SK-N-SH (cell line): ENCODE results near the gene CDH26. TPM values are rescaled to one million over a fixed set of nuclear protein-coding genes. Genes with fewer than 3 reads are reported as not detected.

Experiments
- CTCF ChIA-PET: fragments of 300-600, 350-600 bp; formaldehyde crosslinking; extraction: SDS; loops from one replicate; lab custom pipeline; 2021; lab: Yijun Ruan, JAX
- POLR2A ChIA-PET: fragments of 350-600 bp; sonication (Branson Sonifier 250); formaldehyde crosslinking; extraction: SDS; loops from one replicate; lab custom pipeline; 2020; ENCODE audit warnings: antibody characterized with exemption, inconsistent platforms; lab: Yijun Ruan, JAX
- DNase-seq: peaks from one replicate; pipeline ENCODE4 v3.0.0; 2012
- H2AFZ ChIP-seq: fragments of 200-600 bp; sonication (generic); 2 replicates; pipeline ENCODE4 v1.8.1; 2016; ENCODE audit warnings: antibody characterized with exemption, mild to moderate bottlenecking, low read depth
- H3F3A ChIP-seq: fragments of 200-600 bp; sonication (generic); replicated peaks from 2 replicates; pipeline ENCODE3; 2016; ENCODE audit warnings: antibody characterized with exemption, mild to moderate bottlenecking; ENCODE audit not compliant: insufficient read depth
- H3K27ac ChIP-seq, 2 experiments: fragments of 200-500 bp in 1 of 2; fragments of 200-600 bp in 1 of 2; sonication (Bioruptor generic) in 1 of 2; sonication (generic), shearing (Covaris generic) in 1 of 2; 2 replicates each; pipeline versions ENCODE4 v1.5.1 to v1.6.1; 2014 to 2016; ENCODE audit warnings: low read depth in 2 of 2, inconsistent platforms in 1 of 2, low read length in 1 of 2, mild to moderate bottlenecking in 1 of 2, mixed read lengths in 1 of 2
- H3K27me3 ChIP-seq: fragments of 200-600 bp; sonication (generic), shearing (Covaris generic); 2 replicates; pipeline ENCODE4 v1.6.1; 2016; ENCODE audit warnings: mixed run types; ENCODE audit not compliant: insufficient read depth
- H3K36me3 ChIP-seq, 2 experiments: fragments of 200-500 bp in 1 of 2; fragments of 200-600 bp in 1 of 2; sonication (Bioruptor generic) in 1 of 2; sonication (generic) in 1 of 2; replicated peaks in 1 of 2; 2 replicates each; pipeline versions ENCODE3 to v1.5.1; 2014 to 2016; ENCODE audit warnings: low read length in 1 of 2, mild to moderate bottlenecking in 1 of 2; ENCODE audit not compliant: insufficient read depth in 2 of 2, control insufficient read depth in 1 of 2
- H3K4me1 ChIP-seq, 2 experiments: fragments of 200-500 bp in 1 of 2; fragments of 200-600 bp in 1 of 2; sonication (Bioruptor generic) in 1 of 2; sonication (generic), shearing (Covaris generic) in 1 of 2; 2 replicates each; pipeline versions ENCODE4 v1.5.1 to v1.6.1; 2014 to 2016; ENCODE audit warnings: low read depth in 1 of 2, low read length in 1 of 2, mixed run types in 1 of 2; ENCODE audit not compliant: insufficient read depth in 2 of 2, control insufficient read depth in 1 of 2
- H3K4me2 ChIP-seq: fragments of 200-600 bp; sonication (generic), shearing (Covaris generic); 2 replicates; pipeline ENCODE4 v1.6.1; 2017; ENCODE audit warnings: mixed run types
- H3K4me3 ChIP-seq, 2 experiments: fragments of 200-500 bp in 1 of 2; fragments of 200-600 bp in 1 of 2; sonication (Bioruptor generic) in 1 of 2; sonication (generic), shearing (Covaris generic) in 1 of 2; 2 replicates each; pipeline versions ENCODE4 v1.5.1 to v1.8.1; 2014 to 2016; ENCODE audit warnings: low read depth in 2 of 2, inconsistent platforms in 1 of 2, low read length in 1 of 2, mild to moderate bottlenecking in 1 of 2, mixed read lengths in 1 of 2, moderate library complexity in 1 of 2
- H3K79me2 ChIP-seq: fragments of 200-600 bp; sonication (generic); 2 replicates; pipeline ENCODE4 v1.8.1; 2017; ENCODE audit warnings: mild to moderate bottlenecking; ENCODE audit not compliant: insufficient read depth
- H3K9ac ChIP-seq: fragments of 200-600 bp; sonication (generic); 2 replicates; pipeline ENCODE4 v1.6.1; 2017; ENCODE audit warnings: mixed run types
- H3K9me2 ChIP-seq: fragments of 200-600 bp; sonication (generic); 2 replicates; pipeline ENCODE4 v1.6.1; 2017; ENCODE audit warnings: mixed run types
- H3K9me3 ChIP-seq: fragments of 200-600 bp; sonication (generic); 2 replicates; pipeline ENCODE4 v1.6.1; 2017; ENCODE audit warnings: mixed run types, mild to moderate bottlenecking, moderate library complexity
- H4K20me1 ChIP-seq: fragments of 200-600 bp; sonication (generic); 2 replicates; pipeline ENCODE4 v1.6.1; 2017; ENCODE audit warnings: mild to moderate bottlenecking, mixed run types; ENCODE audit not compliant: insufficient read depth
- CHD2 ChIP-seq: fragments of 150-350 bp; IDR thresholded peaks from 2 replicates; pipeline ENCODE4 v1.6.1; 2018; ENCODE audit warnings: low read length; ENCODE audit not compliant: partially characterized antibody
- EP300 ChIP-seq, 2 experiments: IDR thresholded peaks; 2 replicates each; pipeline versions ENCODE4 v1.4.0 to v1.6.1; 2012; ENCODE audit warnings: borderline replicate concordance in 1 of 2, low read depth in 1 of 2, low read length in 1 of 2
- EZH2phosphoT487 ChIP-seq: fragments of 200-600 bp; sonication (generic); IDR thresholded peaks from 2 replicates; pipeline ENCODE4 v1.6.1; 2017; ENCODE audit warnings: low read depth, mixed run types, mild to moderate bottlenecking, antibody characterized with exemption, moderate library complexity, borderline replicate concordance
- FOSL2 ChIP-seq: IDR thresholded peaks from 2 replicates; pipeline ENCODE4 v1.4.0; 2012; ENCODE audit warnings: low read depth, mild to moderate bottlenecking, moderate library complexity, borderline replicate concordance
- GATA2 ChIP-seq: sonication (generic); formaldehyde crosslinking; IDR thresholded peaks from 2 replicates; pipeline ENCODE4 v1.5.0; 2020; ENCODE audit warnings: mild to moderate bottlenecking, missing genetic modification reagents
- NRF1 ChIP-seq: IDR thresholded peaks from 2 replicates; pipeline ENCODE4 v1.6.1; 2012; ENCODE audit warnings: low read depth, mild to moderate bottlenecking, low read length
- POLR2AphosphoS5 ChIP-seq: IDR thresholded peaks from 2 replicates; pipeline ENCODE4 v1.6.1; 2012; ENCODE audit warnings: low read depth, low read length
- RAD21 ChIP-seq: IDR thresholded peaks from 2 replicates; pipeline ENCODE4 v1.6.1; 2012; ENCODE audit warnings: mild to moderate bottlenecking, low read length
- SMC3 ChIP-seq: IDR thresholded peaks from 2 replicates; pipeline ENCODE4 v1.6.1; 2012; ENCODE audit warnings: low read depth, low read length, improper control_type of control experiment
- TCF12 ChIP-seq: IDR thresholded peaks from 2 replicates; pipeline ENCODE4 v1.4.0; 2012
- TEAD4 ChIP-seq: IDR thresholded peaks from 2 replicates; pipeline ENCODE4 v1.4.0; 2012; ENCODE audit warnings: mild to moderate bottlenecking, borderline replicate concordance; ENCODE audit not compliant: insufficient read depth
- ZBTB33 ChIP-seq: IDR thresholded peaks from 2 replicates; pipeline ENCODE4 v1.4.0; 2012; ENCODE audit warnings: low read depth, borderline replicate concordance
- WGBS: methylation state at CpG from one replicate; pipeline ENCODE4 v1.1.6; 2017; ENCODE audit warnings: low lambda C conversion rate; 5-methylcytosine and 5-hydroxymethylcytosine counted together
- polyA plus RNA-seq, 3 experiments: library from polyadenylated mRNA; depleted of rRNA; stranded (reverse); fragments of >200 nt; gene quantifications; 2 replicates each; pipeline ENCODE4 v1.2.3, GENCODE V29; 2012
- TF ChIP-seq, protein P1 (sequence below): IDR thresholded peaks from 2 replicates; pipeline ENCODE4 v1.6.1; 2012; ENCODE audit warnings: mild to moderate bottlenecking, low read depth, low read length, moderate library complexity

Gene CDH26
- polyA plus RNA-seq, 1 of the 3 experiments (the other 2 are of a cell fraction) = 0.13 TPM

DNA sequence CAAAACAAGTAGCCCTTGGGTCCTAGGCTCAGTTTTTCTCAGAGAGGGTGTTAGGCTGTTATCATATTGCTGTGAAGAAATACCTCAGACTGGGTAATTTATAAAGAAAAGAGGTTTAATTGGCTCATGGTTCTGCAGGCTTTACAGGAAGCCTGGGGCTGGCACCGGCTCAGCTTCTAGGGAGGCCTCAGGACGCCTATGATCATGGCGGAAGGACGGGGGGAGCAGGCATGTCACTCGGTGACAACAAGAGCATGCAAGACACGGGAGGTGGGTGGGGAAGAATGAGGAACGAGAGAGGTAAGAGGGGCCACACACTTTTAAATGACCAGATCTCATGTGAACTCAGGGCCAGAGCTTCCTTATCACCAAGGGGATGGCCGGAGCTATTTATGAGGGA is 26.9 kb downstream of the CDH26 start:
- WGBS = 63% methylated on average over 8 of the region's 8 CpGs
- CTCF ChIA-PET = interaction anchor here (1.0 to 1.1 kb wide), 3 partner anchors 13 to 30 kb away, joined by 3 read pairs; no protein-coding TSS in a partner anchor
- TF ChIP-seq RAD21 (no peak), EP300 (IDR thresholded peaks at IDR 0.05; ENCODE audit: borderline replicate concordance in 1 of 2, low read depth in 1 of 2, low read length in 1 of 2) (no peak), POLR2AphosphoS5 (no peak), CHD2 (no peak), NRF1 (no peak), FOSL2 (no peak), ZBTB33 (no peak), SMC3 (no peak), EZH2phosphoT487 (no peak), TCF12 (no peak), GATA2 (CRISPR knock-in tag) (no peak), TEAD4 (no peak)
- TF ChIP-seq, protein P1, sequence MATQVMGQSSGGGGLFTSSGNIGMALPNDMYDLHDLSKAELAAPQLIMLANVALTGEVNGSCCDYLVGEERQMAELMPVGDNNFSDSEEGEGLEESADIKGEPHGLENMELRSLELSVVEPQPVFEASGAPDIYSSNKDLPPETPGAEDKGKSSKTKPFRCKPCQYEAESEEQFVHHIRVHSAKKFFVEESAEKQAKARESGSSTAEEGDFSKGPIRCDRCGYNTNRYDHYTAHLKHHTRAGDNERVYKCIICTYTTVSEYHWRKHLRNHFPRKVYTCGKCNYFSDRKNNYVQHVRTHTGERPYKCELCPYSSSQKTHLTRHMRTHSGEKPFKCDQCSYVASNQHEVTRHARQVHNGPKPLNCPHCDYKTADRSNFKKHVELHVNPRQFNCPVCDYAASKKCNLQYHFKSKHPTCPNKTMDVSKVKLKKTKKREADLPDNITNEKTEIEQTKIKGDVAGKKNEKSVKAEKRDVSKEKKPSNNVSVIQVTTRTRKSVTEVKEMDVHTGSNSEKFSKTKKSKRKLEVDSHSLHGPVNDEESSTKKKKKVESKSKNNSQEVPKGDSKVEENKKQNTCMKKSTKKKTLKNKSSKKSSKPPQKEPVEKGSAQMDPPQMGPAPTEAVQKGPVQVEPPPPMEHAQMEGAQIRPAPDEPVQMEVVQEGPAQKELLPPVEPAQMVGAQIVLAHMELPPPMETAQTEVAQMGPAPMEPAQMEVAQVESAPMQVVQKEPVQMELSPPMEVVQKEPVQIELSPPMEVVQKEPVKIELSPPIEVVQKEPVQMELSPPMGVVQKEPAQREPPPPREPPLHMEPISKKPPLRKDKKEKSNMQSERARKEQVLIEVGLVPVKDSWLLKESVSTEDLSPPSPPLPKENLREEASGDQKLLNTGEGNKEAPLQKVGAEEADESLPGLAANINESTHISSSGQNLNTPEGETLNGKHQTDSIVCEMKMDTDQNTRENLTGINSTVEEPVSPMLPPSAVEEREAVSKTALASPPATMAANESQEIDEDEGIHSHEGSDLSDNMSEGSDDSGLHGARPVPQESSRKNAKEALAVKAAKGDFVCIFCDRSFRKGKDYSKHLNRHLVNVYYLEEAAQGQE = no peak
- Histone ChIP-seq H3K9me3 (0 out of 2 replicates have a peak, but pooled peaks cover 3% of the 10 kb centered on the region), H3K27ac (no peak overlapping the region), H3K4me1 (no peaks in the 10 kb centered on the region), H3K4me2 (no peak overlapping the region), H3K36me3 (no peaks in the 10 kb centered on the region), H3K9ac (no peak overlapping the region), H2AFZ (no peak overlapping the region), H3K9me2 (0 out of 2 replicates have a peak, but pooled peaks cover 3% of the 10 kb centered on the region), H3K79me2 (no peaks in the 10 kb centered on the region), H4K20me1 (no peaks in the 10 kb centered on the region), H3K4me3 (no peak overlapping the region), H3K27me3 (no peaks in the 10 kb centered on the region), H3F3A (no peaks in the 10 kb centered on the region)
- POLR2A ChIA-PET = no interaction called here
- no peak for DNase-seq
